Muscle of leg (tissue), 11 donors: Measurements from ENCODE around the gene ZNF599. TPM values are rescaled to one million over a fixed set of nuclear protein-coding genes. Genes with fewer than 3 reads are reported as not detected.

Experiments used
- DNase-seq: peaks from one replicate; pipeline ENCODE4 v3.0.0; 2013
- H3K27ac ChIP-seq: one replicate; pipeline ENCODE4 v1.5.1; 2013; ENCODE audit warnings: mild to moderate bottlenecking, low read length, control low read depth
- H3K27me3 ChIP-seq: one replicate; pipeline ENCODE4 v1.6.1; 2013; ENCODE audit warnings: low read length; ENCODE audit not compliant: control insufficient read depth, insufficient read depth
- H3K36me3 ChIP-seq: one replicate; pipeline ENCODE4 v1.6.1; 2013; ENCODE audit warnings: low read length; ENCODE audit not compliant: control insufficient read depth, insufficient read depth
- H3K4me1 ChIP-seq: one replicate; pipeline ENCODE4 v1.6.1; 2013; ENCODE audit warnings: low read length; ENCODE audit not compliant: control insufficient read depth, insufficient read depth
- H3K4me3 ChIP-seq: one replicate; pipeline ENCODE4 v1.5.1; 2013; ENCODE audit warnings: low read length, control low read depth
- H3K9me3 ChIP-seq: replicated peaks from 2 replicates; pipeline ENCODE4 v1.6.1; 2013; ENCODE audit warnings: low read depth, low read length; ENCODE audit not compliant: control insufficient read depth
- WGBS: methylation state at CpG from one replicate; pipeline ENCODE4 v1.1.5; 2013; ENCODE audit warnings: missing lambda C conversion rate; ENCODE audit not compliant: insufficient coverage; 5-methylcytosine and 5-hydroxymethylcytosine counted together
- polyA plus RNA-seq, 8 donors: library from polyadenylated mRNA; unstranded; fragments of 120-200 nt; gene quantifications; one replicate each; pipeline versions ENCODE4 v1.2.1 to v1.2.3, GENCODE V29; 2013; ENCODE audit warnings: inconsistent platforms in 1 of 8, low replicate concordance in 1 of 8; ENCODE audit not compliant: insufficient read length in 8 of 8, insufficient read depth in 1 of 8
- total RNA-seq: library from RNA; stranded (reverse); fragments of 120-200 nt; gene quantifications from one replicate; pipeline ENCODE4 v1.2.4, GENCODE V29; 2013

The ZNF599 gene
- total and polyA plus RNA-seq, 9 donors, result 5.5 to 7.0 (median 6.2) TPM

- Histone ChIP-seq H3K4me1 (no peaks in the 10 kb centered on the region), H3K9me3 (no peaks in the 10 kb centered on the region), H3K36me3 (no peaks in the 10 kb centered on the region), H3K27me3 (no peaks in the 10 kb centered on the region), H3K27ac (no peak overlapping the region), H3K4me3 (no peak overlapping the region)
- 90% methylated on average over 2 of the region's 3 CpGs for WGBS
- DNase-seq, result no peak
These were observed 20.6 kb upstream of the ZNF599 start for GRCh38 chr19:34793565-34793964.

- Histone ChIP-seq H3K9me3 (no peaks in the 10 kb centered on the region), H3K4me1 (no peaks in the 10 kb centered on the region), H3K27ac (no peak overlapping the region), H3K4me3 (no peak overlapping the region), H3K36me3 (no peaks in the 10 kb centered on the region), H3K27me3 (no peaks in the 10 kb centered on the region)
- DNase-seq, result no peak
- no CpG with 5 or more reads among the region's 2 CpGs for WGBS
These were observed 15.1 kb upstream of the ZNF599 start for GRCh38 chr19:34788074-34788473.

DNA sequence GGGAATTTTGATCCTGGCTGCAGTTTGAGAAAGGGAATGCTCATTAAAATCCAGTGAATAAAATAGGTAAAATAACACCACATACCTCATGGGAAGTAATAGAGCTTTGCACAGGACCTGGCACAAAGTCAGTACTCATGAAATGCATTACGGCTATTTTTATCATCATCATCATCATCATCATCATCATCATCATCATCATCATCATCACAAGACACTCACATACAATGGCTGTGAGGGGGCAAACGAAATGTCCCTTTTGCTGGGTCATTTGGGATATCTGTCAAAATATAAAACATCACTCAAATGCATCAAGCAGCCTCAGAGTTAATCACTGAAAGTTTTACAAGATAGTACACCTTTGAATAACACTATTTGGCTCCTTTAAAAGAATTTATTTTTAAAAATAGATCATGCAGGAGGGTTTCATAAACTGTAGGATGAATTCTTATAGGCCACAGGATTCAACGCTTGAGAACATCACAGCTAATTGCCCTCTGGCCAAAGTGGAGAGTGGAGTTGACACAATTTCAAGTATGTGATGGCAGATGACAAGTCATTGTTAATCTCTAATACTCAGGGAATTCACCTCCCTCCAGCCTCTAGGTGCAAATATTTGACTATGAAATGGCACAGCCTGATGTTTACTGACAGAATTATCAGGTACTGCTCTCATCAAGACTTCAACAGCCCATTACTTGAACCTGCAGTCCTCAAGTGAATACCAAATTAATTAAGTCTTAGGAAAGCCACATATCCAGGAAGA, 14.2 kb upstream of the ZNF599 start:
- H3K9me3 ChIP-seq, result no peaks in the 10 kb centered on the region
- H3K27ac ChIP-seq, result no peak overlapping the region
- no peaks in the 10 kb centered on the region for H3K27me3 ChIP-seq
- H3K4me3 ChIP-seq, result no peak overlapping the region
- H3K4me1 ChIP-seq, result no peaks in the 10 kb centered on the region
- no peak for DNase-seq
- WGBS, result no CpG with 5 or more reads among the region's 3 CpGs
- H3K36me3 ChIP-seq, result no peaks in the 10 kb centered on the region

DNA sequence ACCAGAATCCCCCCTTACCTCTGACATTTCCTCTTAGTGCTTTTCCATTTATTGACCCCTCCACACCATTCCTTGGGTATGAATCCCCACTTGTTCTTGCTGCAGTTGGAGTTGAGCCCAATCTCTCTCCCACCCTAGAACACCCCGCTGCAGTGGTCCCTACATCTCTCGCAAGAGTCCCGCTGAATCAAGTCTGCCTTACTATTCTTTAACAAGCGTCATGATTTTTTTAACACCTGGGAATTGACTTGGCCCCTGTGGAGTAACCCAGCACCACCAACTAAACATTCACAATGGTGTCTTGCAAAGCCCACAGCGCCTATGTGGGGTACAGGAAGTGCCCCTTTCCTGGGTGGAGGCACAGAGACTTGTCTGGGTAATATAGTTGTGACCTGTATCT, 13.2 kb upstream of the ZNF599 start:
- H3K4me3 ChIP-seq, result no peak overlapping the region
- H3K9me3 ChIP-seq, result no peaks in the 10 kb centered on the region
- no peaks in the 10 kb centered on the region for H3K4me1 ChIP-seq
- H3K27me3 ChIP-seq, result no peaks in the 10 kb centered on the region
- H3K27ac ChIP-seq, result no peak overlapping the region
- 76% methylated on average over 2 of the region's 5 CpGs for WGBS
- DNase-seq, result no peak
- no peaks in the 10 kb centered on the region for H3K36me3 ChIP-seq

DNA sequence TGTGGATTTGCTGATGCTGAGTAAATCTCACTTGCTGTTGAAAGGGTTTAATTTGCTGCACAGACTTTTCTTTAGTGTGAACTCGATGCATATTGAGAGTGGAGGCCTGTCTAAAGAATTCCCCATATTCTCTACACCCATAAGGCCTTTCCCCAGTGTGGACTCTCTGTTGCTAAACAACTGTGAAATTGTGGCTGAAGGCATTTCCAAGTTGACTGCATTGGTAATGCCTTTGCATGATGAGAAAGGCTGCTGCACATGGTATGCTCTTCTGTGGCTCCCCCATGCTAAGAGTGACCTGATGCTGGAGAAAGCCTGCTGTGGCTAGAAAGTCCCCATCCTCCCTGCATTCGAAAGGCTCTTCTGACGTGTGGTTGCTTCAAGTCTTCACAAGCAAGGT, 6.6 kb upstream of the ZNF599 start:
- Histone ChIP-seq H3K4me3 (no peak overlapping the region), H3K27me3 (peaks cover 3% of the 10 kb centered on the region), H3K36me3 (no peaks in the 10 kb centered on the region), H3K4me1 (no peaks in the 10 kb centered on the region), H3K9me3 (no peaks in the 10 kb centered on the region), H3K27ac (no peak overlapping the region)
- WGBS, result no CpG with 5 or more reads among the region's 3 CpGs
- DNase-seq, result no peak

GRCh38 chr19:34778342-34778741, 5.3 kb upstream of the ZNF599 start:
- Histone ChIP-seq H3K27me3 (peaks cover 4% of the 10 kb centered on the region), H3K9me3 (no peaks in the 10 kb centered on the region), H3K27ac (no peak overlapping the region), H3K4me1 (no peaks in the 10 kb centered on the region), H3K4me3 (no peak overlapping the region), H3K36me3 (no peaks in the 10 kb centered on the region)
- WGBS, result 20% methylated on average over 1 of the region's 2 CpGs
- no peak for DNase-seq

- Histone ChIP-seq H3K9me3 (no peaks in the 10 kb centered on the region), H3K27ac (no peak overlapping the region), H3K27me3 (peaks cover 4% of the 10 kb centered on the region), H3K36me3 (peaks cover 4% of the 10 kb centered on the region), H3K4me3 (no peak overlapping the region), H3K4me1 (peaks cover 12% of the 10 kb centered on the region)
- no peak for DNase-seq
- WGBS, result no CpG with 5 or more reads among the region's 2 CpGs
These were observed 1.8 kb upstream of the ZNF599 start for GRCh38 chr19:34774857-34775256.

- Histone ChIP-seq H3K4me3 (no peak overlapping the region), H3K9me3 (no peaks in the 10 kb centered on the region), H3K36me3 (peaks cover 18% of the 10 kb centered on the region), H3K4me1 (peaks cover 12% of the 10 kb centered on the region), H3K27ac (no peak overlapping the region), H3K27me3 (peaks cover 4% of the 10 kb centered on the region)
- WGBS, result no CpG with 5 or more reads among the region's 2 CpGs
- no peak for DNase-seq
These were observed 495 bp upstream of the ZNF599 start for GRCh38 chr19:34773555-34773864.

DNA sequence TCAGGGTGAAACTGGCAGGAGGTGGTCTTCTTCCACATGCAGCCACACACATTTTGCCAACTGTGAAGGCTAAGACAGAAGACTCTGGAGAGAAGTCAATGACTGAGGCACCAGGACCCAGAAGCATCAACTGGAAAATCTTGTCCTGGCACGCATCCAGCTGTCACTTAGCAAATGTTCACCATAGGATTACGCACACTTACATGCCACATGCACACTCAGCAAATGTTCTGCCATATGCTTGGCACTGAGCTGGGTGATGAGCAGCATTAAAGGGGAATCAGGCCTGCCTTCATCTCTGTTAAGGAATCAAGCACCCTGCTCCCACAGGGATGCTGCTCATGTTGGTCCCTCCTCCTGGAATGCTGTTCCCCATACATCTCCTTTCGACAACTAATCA, 5.1 kb downstream of the ZNF599 start:
- WGBS, result 83% methylated on average over 1 of the region's 3 CpGs
- DNase-seq, result peak; percentile 32
- peaks cover 59% of the 10 kb centered on the region for H3K36me3 ChIP-seq
- no peak overlapping the region for H3K4me3 ChIP-seq
- no peak overlapping the region for H3K27ac ChIP-seq
- peaks cover 12% of the 10 kb centered on the region for H3K9me3 ChIP-seq
- H3K27me3 ChIP-seq, result no peaks in the 10 kb centered on the region
- peaks cover 12% of the 10 kb centered on the region for H3K4me1 ChIP-seq

DNA sequence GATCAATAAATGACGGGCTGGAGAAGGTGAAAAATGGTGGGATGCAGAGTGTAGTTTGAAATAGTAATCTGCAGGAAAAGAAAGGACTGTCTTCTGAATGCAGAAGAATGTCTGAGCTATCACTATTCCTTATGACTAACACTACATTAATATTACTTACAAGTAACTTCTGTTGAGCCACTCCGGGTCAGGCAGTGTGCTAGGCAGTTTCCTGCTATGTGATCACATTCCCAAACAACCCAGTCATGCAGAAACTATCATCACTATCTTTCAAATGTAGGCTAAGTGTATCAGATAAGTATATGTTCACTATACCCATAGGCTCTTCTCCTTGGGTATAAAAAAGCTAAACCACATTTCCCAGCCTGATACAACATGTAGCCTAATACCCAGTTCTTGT, 6.6 kb downstream of the ZNF599 start:
- Histone ChIP-seq H3K4me3 (no peak overlapping the region), H3K36me3 (peaks cover 59% of the 10 kb centered on the region), H3K9me3 (peaks cover 15% of the 10 kb centered on the region)

More for the DNA sequence above, 6.6 kb downstream of the ZNF599 start:
- DNase-seq, result no peak
- no peaks in the 10 kb centered on the region for H3K27me3 ChIP-seq
- peaks cover under 1% of the 10 kb centered on the region for H3K4me1 ChIP-seq
- H3K27ac ChIP-seq, result no peak overlapping the region
- 100% methylated on average over 1 of the region's 2 CpGs for WGBS
